A549 (cell line): ENCODE data around the gene DIAPH2. TPM values are rescaled to one million over a fixed set of nuclear protein-coding genes. Genes with fewer than 3 reads are reported as not detected.
A peak's percentile ranks its signal among the peaks of the same experiment; 100 is the strongest.

Experiments used
- ATAC-seq, 2 experiments: fragments of 200-7000 bp in 1 of 2; fragments of >200 bp in 1 of 2; cut with Nextera tagmentation in 1 of 2; cut with Tn5 transposase in 1 of 2; 3 replicates each; pipeline versions ENCODE4 v1.8.0 to v1.9.1; 2018 to 2020; ENCODE audit warnings: mild to moderate bottlenecking in 1 of 2, moderate library complexity in 1 of 2
- CTCF ChIA-PET: fragments of 300-600 bp; sonication (Branson Sonifier 250); formaldehyde crosslinking; extraction: SDS; loops from one replicate; lab custom pipeline; 2021; ENCODE audit warnings: antibody characterized with exemption, inconsistent platforms; lab: Yijun Ruan, JAX
- POLR2A ChIA-PET: fragments of 350-600 bp; formaldehyde crosslinking; extraction: SDS; loops from one replicate; lab custom pipeline; 2021; ENCODE audit warnings: antibody characterized with exemption, inconsistent platforms; lab: Yijun Ruan, JAX
- DNase-seq, 2 experiments: peaks; one replicate each; pipeline versions ENCODE4 v3.0.0 to v3.0.0-alpha.2; 2011 to 2016; ENCODE audit warnings: low read depth in 1 of 2, low spot score in 1 of 2
- FAIRE-seq: peaks from 2 replicates; lab custom pipeline; 2011; peaks lifted over from hg19 to GRCh38; lab: Jason Lieb, UNC
- H3K27ac ChIP-seq, 2 experiments: fragments of >200 bp; sonication (Bioruptor Twin); formaldehyde crosslinking; 3 replicates each; pipeline ENCODE4 v1.5.1; 2016 to 2017
- H3K4me1 ChIP-seq: fragments of >200 bp; sonication (Bioruptor Twin); formaldehyde crosslinking; 3 replicates; pipeline ENCODE4 v1.6.1; 2016
- H3K4me2 ChIP-seq: fragments of >200 bp; sonication (Bioruptor Twin); formaldehyde crosslinking; 3 replicates; pipeline ENCODE4 v1.6.1; 2016
- H3K4me3 ChIP-seq: fragments of >200 bp; sonication (Bioruptor Twin); formaldehyde crosslinking; 3 replicates; pipeline ENCODE4 v1.5.1; 2016
- H3K9me3 ChIP-seq: fragments of >200 bp; sonication (Bioruptor Twin); formaldehyde crosslinking; 3 replicates; pipeline ENCODE4 v1.6.1; 2016
- BHLHE40 ChIP-seq: IDR thresholded peaks from 2 replicates; pipeline ENCODE4 v1.6.1; 2012; ENCODE audit warnings: low read depth, low read length, inconsistent platforms
- CBX8 ChIP-seq: fragments of 200-600 bp; sonication (generic); IDR thresholded peaks from 2 replicates; pipeline ENCODE4 v1.6.1; 2016
- CHD4 ChIP-seq: fragments of 200-600 bp; sonication (generic); IDR thresholded peaks from 2 replicates; pipeline ENCODE4 v1.6.1; 2016; ENCODE audit warnings: antibody characterized with exemption, mild to moderate bottlenecking, borderline replicate concordance
- EHMT2 ChIP-seq: fragments of 200-600 bp; sonication (generic); IDR thresholded peaks from 2 replicates; pipeline ENCODE4 v1.6.1; 2016; ENCODE audit warnings: antibody characterized with exemption, low read depth, mild to moderate bottlenecking, moderate library complexity
- EP300 ChIP-seq, 2 experiments: fragments of >200 bp; sonication (Bioruptor Twin); formaldehyde crosslinking; IDR thresholded peaks; 2 replicates in 1 of 2; 3 replicates in 1 of 2; pipeline ENCODE4 v1.6.1; 2016 to 2017
- FOSL2 ChIP-seq, 2 experiments: fragments of 450-650 bp in 1 of 2; fragments of >200 bp in 1 of 2; sonication (Bioruptor Twin) in 1 of 2; formaldehyde crosslinking; IDR thresholded peaks; 2 replicates each; pipeline versions ENCODE4 v1.5.0 to v1.6.1; 2016 to 2020; ENCODE audit warnings: mild to moderate bottlenecking in 1 of 2, moderate library complexity in 1 of 2
- GATA3 ChIP-seq: IDR thresholded peaks from 2 replicates; pipeline ENCODE4 v1.6.1; 2012; ENCODE audit warnings: borderline replicate concordance
- HEYL ChIP-seq: fragments of 250-450 bp; sonication (Bioruptor Pico); IDR thresholded peaks from 2 replicates; pipeline ENCODE4 v1.8.0; 2021; ENCODE audit warnings: mild to moderate bottlenecking, moderate library complexity
- HOXA7 ChIP-seq: fragments of 250-450 bp; sonication (Bioruptor Pico); IDR thresholded peaks from 2 replicates; pipeline ENCODE4 v1.5.0; 2020; ENCODE audit warnings: mild to moderate bottlenecking, moderate library complexity
- JUN ChIP-seq, 2 experiments: fragments of >200 bp; sonication (Bioruptor Twin); formaldehyde crosslinking; IDR thresholded peaks; 2 replicates in 1 of 2; 3 replicates in 1 of 2; pipeline ENCODE4 v1.6.1; 2016 to 2017
- JUNB ChIP-seq: fragments of >200 bp; sonication (Bioruptor Twin); formaldehyde crosslinking; IDR thresholded peaks from 2 replicates; pipeline ENCODE4 v1.6.1; 2016
- KDM1A ChIP-seq: fragments of 200-600 bp; sonication (generic); IDR thresholded peaks from 2 replicates; pipeline ENCODE4 v1.6.1; 2016; ENCODE audit warnings: low read depth, mild to moderate bottlenecking
- MYC ChIP-seq: IDR thresholded peaks from 2 replicates; pipeline ENCODE4 v1.6.1; 2012; ENCODE audit warnings: mild to moderate bottlenecking, inconsistent platforms, low read length, improper control_type of control experiment, borderline replicate concordance
- NR3C1 ChIP-seq: fragments of >200 bp; sonication (Bioruptor Twin); formaldehyde crosslinking; IDR thresholded peaks from 3 replicates; pipeline ENCODE4 v1.6.1; 2017
- RAD21 ChIP-seq, 2 experiments: fragments of >200 bp in 1 of 2; sonication (Bioruptor Twin) in 1 of 2; formaldehyde crosslinking in 1 of 2; IDR thresholded peaks in 1 of 2; conservative IDR thresholded peaks in 1 of 2; 2 replicates in 1 of 2; 3 replicates in 1 of 2; pipeline ENCODE4 v1.6.1; 2012 to 2018; ENCODE audit warnings: inconsistent platforms in 1 of 2
- RFX5 ChIP-seq: fragments of 450-650 bp; IDR thresholded peaks from 2 replicates; pipeline ENCODE4 v1.7.1; 2014; ENCODE audit warnings: antibody characterized with exemption, mild to moderate bottlenecking, moderate library complexity
- SREBF2 ChIP-seq: fragments of 450-650 bp; IDR thresholded peaks from 2 replicates; pipeline ENCODE4 v1.6.1; 2014; ENCODE audit warnings: mild to moderate bottlenecking, moderate library complexity
- TFCP2L1 ChIP-seq: fragments of 250-450 bp; sonication (Bioruptor Pico); IDR thresholded peaks from 2 replicates; pipeline ENCODE4 v1.5.0; 2021; ENCODE audit warnings: mild to moderate bottlenecking
- ZC3H11A ChIP-seq: fragments of 450-650 bp; IDR thresholded peaks from 2 replicates; pipeline ENCODE4 v1.6.1; 2014; ENCODE audit warnings: antibody characterized with exemption, mild to moderate bottlenecking
- ZSCAN20 ChIP-seq: fragments of 250-450 bp; sonication (Bioruptor Pico); IDR thresholded peaks from 2 replicates; pipeline ENCODE4 v1.8.0; 2022; ENCODE audit warnings: mild to moderate bottlenecking, moderate library complexity
- WGBS: methylation state at CpG from one replicate; pipeline ENCODE4 v1.1.6; 2017; ENCODE audit errors: missing lambda C conversion rate; 5-methylcytosine and 5-hydroxymethylcytosine counted together
- polyA plus RNA-seq, 4 experiments: library from polyadenylated mRNA; depleted of rRNA in 3 of 4; stranded (reverse); fragments of >200 nt; fragmentation: RNase III in 1 of 4; extraction: RNeasy Plus Mini Kit Qiagen cat#74134 plus additional on column Dnase treatment in 1 of 4; gene quantifications; 2 replicates in 3 of 4; 3 replicates in 1 of 4; pipeline ENCODE4 v1.2.3, GENCODE V29; 2011 to 2017
- TF ChIP-seq, protein P1 (sequence below): IDR thresholded peaks from 2 replicates; pipeline ENCODE4 v1.6.1; 2012
- TF ChIP-seq, protein P2 (sequence below): fragments of 200-600 bp; sonication (generic); IDR thresholded peaks from 2 replicates; pipeline ENCODE4 v1.6.1; 2016; ENCODE audit warnings: antibody characterized with exemption, mild to moderate bottlenecking, moderate library complexity
- TF ChIP-seq, protein P3 (sequence below): IDR thresholded peaks from 2 replicates; pipeline ENCODE4 v1.6.1; 2012
- TF ChIP-seq, protein P4 (sequence below): fragments of >200 bp; sonication (Bioruptor Twin); formaldehyde crosslinking; IDR thresholded peaks from 3 replicates; pipeline ENCODE4 v1.5.1; 2016

DIAPH2 gene
- polyA plus RNA-seq, 2 of the 4 experiments (the other 2 are of a cell fraction), result 3.7 to 10.0 TPM

DNA sequence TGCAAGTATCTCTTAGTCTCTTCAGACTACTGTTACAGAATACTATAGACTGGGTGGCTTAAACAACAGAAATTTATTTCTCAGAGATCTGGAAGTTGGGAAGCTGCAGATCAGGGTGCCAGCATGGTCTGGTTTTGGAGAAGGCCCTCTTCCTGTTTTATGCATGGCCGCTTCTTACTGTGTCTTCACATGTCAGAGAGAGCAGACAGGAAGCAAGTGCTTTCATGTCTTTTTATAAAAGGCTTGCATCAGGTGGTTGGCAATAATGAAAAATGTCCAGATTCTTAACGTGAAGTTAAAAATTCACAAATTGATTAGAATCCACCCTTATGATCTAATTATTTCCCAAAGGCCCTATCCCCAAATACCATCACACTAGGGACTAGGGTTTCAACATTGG is 484.0 kb downstream of the DIAPH2 start (continued):
- no peak for TF ChIP-seq EP300 (IDR thresholded peaks at IDR 0.05)
- no peak for TF ChIP-seq EHMT2
- TF ChIP-seq GATA3, result no peak
- no peak for TF ChIP-seq TFCP2L1 (CRISPR knock-in tag)
- no peak for TF ChIP-seq KDM1A
- no peak for TF ChIP-seq HEYL (CRISPR knock-in tag)
- TF ChIP-seq ZC3H11A, result no peak
- no peak for TF ChIP-seq ZSCAN20 (CRISPR knock-in tag)
- no peak for TF ChIP-seq JUNB

DNA sequence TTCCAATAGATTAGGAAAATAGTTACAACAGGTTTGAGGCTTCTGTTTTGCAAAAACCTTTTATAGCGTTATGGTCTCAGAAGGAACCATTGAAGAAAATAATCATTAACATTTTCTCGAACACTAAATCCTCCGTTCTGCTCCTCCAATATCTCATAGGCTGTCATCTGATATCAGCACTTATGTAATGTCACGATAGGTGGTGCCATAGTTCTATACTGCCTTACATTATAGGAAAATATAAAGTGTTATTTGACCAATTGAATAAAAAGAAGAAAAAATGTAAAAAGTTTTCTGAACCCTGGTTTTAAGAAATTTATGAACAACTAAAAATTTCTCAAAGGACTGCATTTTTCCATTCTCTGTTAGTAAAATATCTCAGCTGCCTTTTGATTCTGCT is 490.5 kb downstream of the DIAPH2 start:
- no peak for DNase-seq
- CTCF ChIA-PET, result no interaction called here
- H3K4me2 ChIP-seq, result no peak overlapping the region
- TF ChIP-seq FOSL2 (IDR thresholded peaks at IDR 0.05), result no peak
- TF ChIP-seq FOSL2 (CRISPR knock-in tag; IDR thresholded peaks at IDR 0.05), result no peak
- TF ChIP-seq RAD21 (conservative IDR thresholded peaks at IDR 0.05 in 1 of 2, IDR thresholded peaks at IDR 0.05 in 1 of 2), result 0 out of 5 replicates have a peak, but pooled peaks of 1 of the 2 experiments have one; percentile 5
- POLR2A ChIA-PET, result no interaction called here
- 94% methylated on average over 4 of the region's 4 CpGs for whole genome bisulfite sequencing
- no peak overlapping the region for H3K4me3 ChIP-seq
- no peak for ATAC-seq
- H3K4me1 ChIP-seq, result no peaks in the 10 kb centered on the region
- H3K27ac ChIP-seq, result no peak overlapping the region
- no peak for FAIRE-seq
- no peaks in the 10 kb centered on the region for H3K9me3 ChIP-seq

DNA sequence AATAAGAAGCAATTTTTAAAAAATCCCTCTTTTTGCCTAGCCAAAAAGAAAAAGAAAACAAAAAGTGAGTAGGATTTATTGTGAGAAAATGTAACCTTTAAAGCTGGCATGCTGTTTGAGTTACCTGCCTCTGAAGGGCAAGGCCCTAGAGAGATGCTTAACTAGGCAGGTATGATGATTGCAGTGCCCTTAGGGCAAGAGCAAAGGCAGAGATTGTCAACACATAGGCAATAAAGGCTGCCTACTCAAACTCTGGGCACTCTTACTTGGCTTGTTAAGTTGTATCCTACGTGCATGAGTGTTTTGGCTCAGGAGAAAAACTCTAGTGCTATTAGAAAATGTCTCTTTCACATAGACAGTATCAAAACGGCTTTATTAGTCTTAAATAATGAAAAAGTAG is 505.0 kb downstream of the DIAPH2 start:
- ChIA-PET POLR2A (no interaction called here), CTCF (no interaction called here)
- H3K4me1 ChIP-seq, result no peaks in the 10 kb centered on the region
- H3K9me3 ChIP-seq, result no peaks in the 10 kb centered on the region
- DNase-seq (no peak), ATAC-seq (no peak), FAIRE-seq (peak; percentile 85)
- TF ChIP-seq ZC3H11A (no peak), KDM1A (no peak), SREBF2 (no peak), CBX8 (no peak), JUN (IDR thresholded peaks at IDR 0.05) (no peak)
- TF ChIP-seq, protein P1, sequence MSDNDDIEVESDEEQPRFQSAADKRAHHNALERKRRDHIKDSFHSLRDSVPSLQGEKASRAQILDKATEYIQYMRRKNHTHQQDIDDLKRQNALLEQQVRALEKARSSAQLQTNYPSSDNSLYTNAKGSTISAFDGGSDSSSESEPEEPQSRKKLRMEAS, result no peak
- TF ChIP-seq, protein P2, sequence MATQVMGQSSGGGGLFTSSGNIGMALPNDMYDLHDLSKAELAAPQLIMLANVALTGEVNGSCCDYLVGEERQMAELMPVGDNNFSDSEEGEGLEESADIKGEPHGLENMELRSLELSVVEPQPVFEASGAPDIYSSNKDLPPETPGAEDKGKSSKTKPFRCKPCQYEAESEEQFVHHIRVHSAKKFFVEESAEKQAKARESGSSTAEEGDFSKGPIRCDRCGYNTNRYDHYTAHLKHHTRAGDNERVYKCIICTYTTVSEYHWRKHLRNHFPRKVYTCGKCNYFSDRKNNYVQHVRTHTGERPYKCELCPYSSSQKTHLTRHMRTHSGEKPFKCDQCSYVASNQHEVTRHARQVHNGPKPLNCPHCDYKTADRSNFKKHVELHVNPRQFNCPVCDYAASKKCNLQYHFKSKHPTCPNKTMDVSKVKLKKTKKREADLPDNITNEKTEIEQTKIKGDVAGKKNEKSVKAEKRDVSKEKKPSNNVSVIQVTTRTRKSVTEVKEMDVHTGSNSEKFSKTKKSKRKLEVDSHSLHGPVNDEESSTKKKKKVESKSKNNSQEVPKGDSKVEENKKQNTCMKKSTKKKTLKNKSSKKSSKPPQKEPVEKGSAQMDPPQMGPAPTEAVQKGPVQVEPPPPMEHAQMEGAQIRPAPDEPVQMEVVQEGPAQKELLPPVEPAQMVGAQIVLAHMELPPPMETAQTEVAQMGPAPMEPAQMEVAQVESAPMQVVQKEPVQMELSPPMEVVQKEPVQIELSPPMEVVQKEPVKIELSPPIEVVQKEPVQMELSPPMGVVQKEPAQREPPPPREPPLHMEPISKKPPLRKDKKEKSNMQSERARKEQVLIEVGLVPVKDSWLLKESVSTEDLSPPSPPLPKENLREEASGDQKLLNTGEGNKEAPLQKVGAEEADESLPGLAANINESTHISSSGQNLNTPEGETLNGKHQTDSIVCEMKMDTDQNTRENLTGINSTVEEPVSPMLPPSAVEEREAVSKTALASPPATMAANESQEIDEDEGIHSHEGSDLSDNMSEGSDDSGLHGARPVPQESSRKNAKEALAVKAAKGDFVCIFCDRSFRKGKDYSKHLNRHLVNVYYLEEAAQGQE, result no peak
- H3K4me2 ChIP-seq, result no peak overlapping the region
- no peak overlapping the region for H3K4me3 ChIP-seq
- WGBS, result 53% methylated on average over 2 of the region's 2 CpGs
- no peak overlapping the region for H3K27ac ChIP-seq

DNA sequence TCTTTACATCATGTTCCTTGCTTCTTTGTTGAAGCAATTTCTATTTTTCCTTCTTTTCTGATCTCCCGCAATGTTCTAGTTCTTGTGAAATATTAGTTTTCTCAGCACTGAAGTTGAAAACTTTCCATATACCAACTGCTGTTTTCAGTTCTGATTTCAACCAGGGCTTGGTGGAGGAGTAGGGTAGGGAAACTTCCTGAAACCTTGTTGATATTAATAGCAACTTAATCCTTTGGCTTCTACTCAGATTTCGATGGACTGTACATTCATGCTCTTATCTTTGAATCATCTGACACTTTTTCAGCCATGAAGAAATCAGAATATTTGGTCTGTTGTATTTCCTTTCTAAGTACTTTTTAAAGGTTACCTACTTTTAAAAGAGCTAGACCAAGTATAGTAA is 514.9 kb downstream of the DIAPH2 start:
- ATAC-seq (no peak), FAIRE-seq (no peak), DNase-seq (no peak)
- no peaks in the 10 kb centered on the region for H3K9me3 ChIP-seq
- ChIA-PET POLR2A (no interaction called here), CTCF (interaction anchor here (1.0 kb wide), 1 partner anchor 9 kb away, joined by 3 read pairs; no protein-coding TSS in a partner anchor)
- 82% methylated on average over 2 of the region's 2 CpGs for WGBS
- H3K4me2 ChIP-seq, result no peak overlapping the region
- no peak overlapping the region for H3K27ac ChIP-seq
- no peaks in the 10 kb centered on the region for H3K4me1 ChIP-seq
- TF ChIP-seq MYC, result no peak
- TF ChIP-seq SREBF2, result no peak
- TF ChIP-seq, protein P3, sequence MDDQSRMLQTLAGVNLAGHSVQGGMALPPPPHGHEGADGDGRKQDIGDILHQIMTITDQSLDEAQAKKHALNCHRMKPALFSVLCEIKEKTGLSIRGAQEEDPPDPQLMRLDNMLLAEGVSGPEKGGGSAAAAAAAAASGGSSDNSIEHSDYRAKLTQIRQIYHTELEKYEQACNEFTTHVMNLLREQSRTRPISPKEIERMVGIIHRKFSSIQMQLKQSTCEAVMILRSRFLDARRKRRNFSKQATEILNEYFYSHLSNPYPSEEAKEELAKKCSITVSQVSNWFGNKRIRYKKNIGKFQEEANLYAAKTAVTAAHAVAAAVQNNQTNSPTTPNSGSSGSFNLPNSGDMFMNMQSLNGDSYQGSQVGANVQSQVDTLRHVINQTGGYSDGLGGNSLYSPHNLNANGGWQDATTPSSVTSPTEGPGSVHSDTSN, result no peak
- no peak for TF ChIP-seq RAD21 (conservative IDR thresholded peaks at IDR 0.05 in 1 of 2, IDR thresholded peaks at IDR 0.05 in 1 of 2)
- no peak for TF ChIP-seq EHMT2
- no peak for TF ChIP-seq NR3C1
- TF ChIP-seq, protein P4, sequence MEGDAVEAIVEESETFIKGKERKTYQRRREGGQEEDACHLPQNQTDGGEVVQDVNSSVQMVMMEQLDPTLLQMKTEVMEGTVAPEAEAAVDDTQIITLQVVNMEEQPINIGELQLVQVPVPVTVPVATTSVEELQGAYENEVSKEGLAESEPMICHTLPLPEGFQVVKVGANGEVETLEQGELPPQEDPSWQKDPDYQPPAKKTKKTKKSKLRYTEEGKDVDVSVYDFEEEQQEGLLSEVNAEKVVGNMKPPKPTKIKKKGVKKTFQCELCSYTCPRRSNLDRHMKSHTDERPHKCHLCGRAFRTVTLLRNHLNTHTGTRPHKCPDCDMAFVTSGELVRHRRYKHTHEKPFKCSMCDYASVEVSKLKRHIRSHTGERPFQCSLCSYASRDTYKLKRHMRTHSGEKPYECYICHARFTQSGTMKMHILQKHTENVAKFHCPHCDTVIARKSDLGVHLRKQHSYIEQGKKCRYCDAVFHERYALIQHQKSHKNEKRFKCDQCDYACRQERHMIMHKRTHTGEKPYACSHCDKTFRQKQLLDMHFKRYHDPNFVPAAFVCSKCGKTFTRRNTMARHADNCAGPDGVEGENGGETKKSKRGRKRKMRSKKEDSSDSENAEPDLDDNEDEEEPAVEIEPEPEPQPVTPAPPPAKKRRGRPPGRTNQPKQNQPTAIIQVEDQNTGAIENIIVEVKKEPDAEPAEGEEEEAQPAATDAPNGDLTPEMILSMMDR, result no peak
- TF ChIP-seq CHD4, result no peak
- TF ChIP-seq RFX5, result no peak
- TF ChIP-seq HOXA7, result no peak
- no peak for TF ChIP-seq BHLHE40
- no peak overlapping the region for H3K4me3 ChIP-seq
